ENCODE results near the gene ARFGEF3. TPM values are rescaled to one million over a fixed set of nuclear protein-coding genes. Genes with fewer than 3 reads are reported as not detected.

ARFGEF3 gene
- total and polyA plus RNA-seq, 2 experiments from 2014 or later: 5.8 to 24.6 TPM

GRCh38 chr6:138257638-138258040 lies 95.9 kb downstream of the ARFGEF3 start (continued):
- no peak for TF ChIP-seq NANOG (IDR thresholded peaks at IDR 0.05; ENCODE audit: borderline replicate concordance)
- no peak for TF ChIP-seq EZH2phosphoT487 (IDR thresholded peaks at IDR 0.05; ENCODE audit: unreplicated experiment)
- TF ChIP-seq EZH2 (IDR thresholded peaks at IDR 0.05; ENCODE audit: low read depth, unreplicated experiment): no peak
- TF ChIP-seq, protein P1, sequence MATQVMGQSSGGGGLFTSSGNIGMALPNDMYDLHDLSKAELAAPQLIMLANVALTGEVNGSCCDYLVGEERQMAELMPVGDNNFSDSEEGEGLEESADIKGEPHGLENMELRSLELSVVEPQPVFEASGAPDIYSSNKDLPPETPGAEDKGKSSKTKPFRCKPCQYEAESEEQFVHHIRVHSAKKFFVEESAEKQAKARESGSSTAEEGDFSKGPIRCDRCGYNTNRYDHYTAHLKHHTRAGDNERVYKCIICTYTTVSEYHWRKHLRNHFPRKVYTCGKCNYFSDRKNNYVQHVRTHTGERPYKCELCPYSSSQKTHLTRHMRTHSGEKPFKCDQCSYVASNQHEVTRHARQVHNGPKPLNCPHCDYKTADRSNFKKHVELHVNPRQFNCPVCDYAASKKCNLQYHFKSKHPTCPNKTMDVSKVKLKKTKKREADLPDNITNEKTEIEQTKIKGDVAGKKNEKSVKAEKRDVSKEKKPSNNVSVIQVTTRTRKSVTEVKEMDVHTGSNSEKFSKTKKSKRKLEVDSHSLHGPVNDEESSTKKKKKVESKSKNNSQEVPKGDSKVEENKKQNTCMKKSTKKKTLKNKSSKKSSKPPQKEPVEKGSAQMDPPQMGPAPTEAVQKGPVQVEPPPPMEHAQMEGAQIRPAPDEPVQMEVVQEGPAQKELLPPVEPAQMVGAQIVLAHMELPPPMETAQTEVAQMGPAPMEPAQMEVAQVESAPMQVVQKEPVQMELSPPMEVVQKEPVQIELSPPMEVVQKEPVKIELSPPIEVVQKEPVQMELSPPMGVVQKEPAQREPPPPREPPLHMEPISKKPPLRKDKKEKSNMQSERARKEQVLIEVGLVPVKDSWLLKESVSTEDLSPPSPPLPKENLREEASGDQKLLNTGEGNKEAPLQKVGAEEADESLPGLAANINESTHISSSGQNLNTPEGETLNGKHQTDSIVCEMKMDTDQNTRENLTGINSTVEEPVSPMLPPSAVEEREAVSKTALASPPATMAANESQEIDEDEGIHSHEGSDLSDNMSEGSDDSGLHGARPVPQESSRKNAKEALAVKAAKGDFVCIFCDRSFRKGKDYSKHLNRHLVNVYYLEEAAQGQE (IDR thresholded peaks at IDR 0.05; ENCODE audit: unreplicated experiment): no peak
- TF ChIP-seq STAT1 (IDR thresholded peaks at IDR 0.05; ENCODE audit: unreplicated experiment): no peak

DNA sequence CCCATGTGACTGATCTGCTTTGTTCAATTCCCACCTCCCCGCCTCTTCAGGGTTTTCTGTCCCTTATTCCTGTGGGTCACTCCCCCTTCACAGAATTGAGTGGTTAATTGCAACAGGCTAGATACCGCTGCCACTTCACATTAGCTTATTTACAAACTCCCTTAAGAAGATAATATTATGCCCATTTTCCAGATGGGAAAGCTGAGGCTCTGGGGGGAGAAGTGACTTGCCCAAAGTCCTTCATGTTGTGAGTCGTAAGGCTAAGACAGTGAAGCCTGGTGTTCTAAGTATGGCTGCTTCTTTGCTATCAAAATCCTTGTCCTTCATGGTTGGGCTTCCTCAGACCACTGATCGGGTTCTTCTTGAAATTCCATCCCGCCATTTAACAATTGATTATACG lies 96.5 kb downstream of the ARFGEF3 start:
- H3K79me2 ChIP-seq (replicated peaks; ENCODE audit: insufficient read depth): no peaks in the 10 kb centered on the region
- no peaks in the 10 kb centered on the region for H3K4me1 ChIP-seq (ENCODE audit: insufficient read depth)
- no peak for ATAC-seq
- TF ChIP-seq STAT1 (IDR thresholded peaks at IDR 0.05; ENCODE audit: unreplicated experiment) (no peak), EZH2phosphoT487 (IDR thresholded peaks at IDR 0.05; ENCODE audit: unreplicated experiment) (no peak), ZNF114 (CRISPR knock-in tag; IDR thresholded peaks at IDR 0.05) (no peak), ZNF462 (CRISPR knock-in tag; IDR thresholded peaks at IDR 0.05) (no peak), JUNB (IDR thresholded peaks at IDR 0.05; ENCODE audit: unreplicated experiment) (no peak), CREB1 (CRISPR knock-in tag; IDR thresholded peaks at IDR 0.05; ENCODE audit: low read depth) (no peak), POLR2AphosphoS5 (IDR thresholded peaks at IDR 0.05; ENCODE audit: low read depth) (no peak), CTCF (conservative IDR thresholded peaks at IDR 0.05; ENCODE audit: low read depth in 2 of 2) (no peak), NANOG (IDR thresholded peaks at IDR 0.05; ENCODE audit: borderline replicate concordance) (no peak), ETS1 (IDR thresholded peaks at IDR 0.05) (no peak)

More for the DNA sequence above, 96.5 kb downstream of the ARFGEF3 start:
- Mint-ChIP-seq H3K9me3 (no peaks in the 10 kb centered on the region), H3K4me1 (no peaks in the 10 kb centered on the region), H3K27ac (no peak overlapping the region), H3K4me3 (no peak overlapping the region), H3K27me3 (ENCODE audit: insufficient read depth, low read depth, poor library complexity) (no peaks in the 10 kb centered on the region), H3K36me3 (ENCODE audit: low read depth) (peaks cover 13% of the 10 kb centered on the region; the same call in 2 of the 3 replicates)
- Histone ChIP-seq H3K4me2 (no peak overlapping the region), H3F3A (replicated peaks; ENCODE audit: low read depth) (no peaks in the 10 kb centered on the region), H3K9me2 (ENCODE audit: insufficient read depth) (no peaks in the 10 kb centered on the region), H2AFZ (no peak overlapping the region), H4K20me1 (replicated peaks; ENCODE audit: insufficient read depth) (no peaks in the 10 kb centered on the region), H3K4me3 (no peak overlapping the region), H3K27ac (ENCODE audit: low read depth) (no peak overlapping the region), H3K27me3 (ENCODE audit: insufficient read depth) (no peaks in the 10 kb centered on the region), H3K36me3 (ENCODE audit: insufficient read depth) (peaks cover 3% of the 10 kb centered on the region; the same call in 1 of the 2 replicates)
- DNase-seq (ENCODE audit: low spot score): no peak
